ENCODE measurements around the gene MEP1B.

Gene MEP1B

DNA sequence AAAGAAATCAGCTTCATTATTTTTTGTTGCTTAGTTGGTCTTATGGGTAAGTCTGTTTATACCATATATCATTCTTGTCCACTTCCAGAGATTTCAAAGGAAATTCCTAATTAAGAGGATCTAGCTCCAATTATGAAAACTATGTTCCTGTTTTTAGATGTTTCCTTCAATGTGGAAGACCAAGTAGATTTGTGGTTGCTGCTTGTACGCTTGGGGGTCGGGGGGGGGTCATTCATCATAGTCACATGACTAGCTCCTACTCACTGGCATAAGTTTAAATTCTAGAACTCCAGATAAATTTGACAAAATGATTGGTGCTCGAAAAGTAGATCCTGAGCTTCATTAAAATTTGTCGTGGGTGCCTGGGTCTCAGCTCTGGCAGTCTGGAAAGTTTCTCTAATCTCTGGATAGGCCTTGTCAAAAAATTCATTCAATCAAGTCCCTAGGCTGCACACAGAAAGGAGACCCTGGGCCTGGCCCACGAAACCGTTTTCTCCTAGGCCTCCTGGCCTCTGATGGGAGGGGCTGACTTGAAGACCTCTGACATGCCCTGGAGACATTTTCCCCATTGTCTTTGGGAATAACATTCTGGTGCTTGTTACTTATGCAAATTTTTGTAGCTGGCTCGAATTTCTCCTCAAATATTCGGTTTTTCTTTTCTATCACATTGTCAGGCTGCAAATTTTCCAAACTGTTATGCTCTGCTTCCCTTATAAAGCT is 62.5 kb downstream of the MEP1B start:
- DNase-seq = no peak
- H3K4me1 Mint-ChIP-seq = peaks cover 6% of the 10 kb centered on the region
- H3K4me3 Mint-ChIP-seq = no peak overlapping the region

DNA sequence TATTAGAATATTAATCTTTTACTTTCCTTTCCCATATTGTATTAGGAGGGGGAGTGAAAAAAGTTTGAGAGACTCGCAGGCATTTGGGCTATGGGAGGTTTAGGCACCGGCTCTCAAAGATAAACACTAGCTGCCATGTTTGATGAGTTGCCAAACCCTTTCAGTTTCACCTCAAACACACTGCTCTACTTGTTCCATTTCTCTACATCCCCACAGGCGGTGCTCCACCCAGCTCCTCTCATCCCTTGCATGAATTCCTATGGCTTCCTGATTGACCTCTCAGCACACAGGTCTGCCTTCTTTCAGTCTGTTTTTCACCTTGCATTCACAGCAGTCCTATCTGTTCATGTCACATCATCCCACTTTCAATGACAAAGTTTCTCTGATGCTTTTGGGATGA is 65.7 kb downstream of the MEP1B start:
- TF ChIP-seq, protein P1, sequence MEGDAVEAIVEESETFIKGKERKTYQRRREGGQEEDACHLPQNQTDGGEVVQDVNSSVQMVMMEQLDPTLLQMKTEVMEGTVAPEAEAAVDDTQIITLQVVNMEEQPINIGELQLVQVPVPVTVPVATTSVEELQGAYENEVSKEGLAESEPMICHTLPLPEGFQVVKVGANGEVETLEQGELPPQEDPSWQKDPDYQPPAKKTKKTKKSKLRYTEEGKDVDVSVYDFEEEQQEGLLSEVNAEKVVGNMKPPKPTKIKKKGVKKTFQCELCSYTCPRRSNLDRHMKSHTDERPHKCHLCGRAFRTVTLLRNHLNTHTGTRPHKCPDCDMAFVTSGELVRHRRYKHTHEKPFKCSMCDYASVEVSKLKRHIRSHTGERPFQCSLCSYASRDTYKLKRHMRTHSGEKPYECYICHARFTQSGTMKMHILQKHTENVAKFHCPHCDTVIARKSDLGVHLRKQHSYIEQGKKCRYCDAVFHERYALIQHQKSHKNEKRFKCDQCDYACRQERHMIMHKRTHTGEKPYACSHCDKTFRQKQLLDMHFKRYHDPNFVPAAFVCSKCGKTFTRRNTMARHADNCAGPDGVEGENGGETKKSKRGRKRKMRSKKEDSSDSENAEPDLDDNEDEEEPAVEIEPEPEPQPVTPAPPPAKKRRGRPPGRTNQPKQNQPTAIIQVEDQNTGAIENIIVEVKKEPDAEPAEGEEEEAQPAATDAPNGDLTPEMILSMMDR (IDR thresholded peaks at IDR 0.05) = no peak
- H3K4me3 Mint-ChIP-seq = no peak overlapping the region
- H3K9me3 Mint-ChIP-seq = no peaks in the 10 kb centered on the region
- DNase-seq = no peak
- no peaks in the 10 kb centered on the region for H3K36me3 Mint-ChIP-seq (ENCODE audit: low read depth)
- H3K27ac Mint-ChIP-seq = no peak overlapping the region
- H3K27me3 Mint-ChIP-seq (ENCODE audit: low read depth, poor library complexity) = peaks cover 9% of the 10 kb centered on the region
- peaks cover 6% of the 10 kb centered on the region for H3K4me1 Mint-ChIP-seq

More for the DNA sequence above, 62.5 kb downstream of the MEP1B start:
- H3K27ac Mint-ChIP-seq = no peak overlapping the region
- H3K27me3 Mint-ChIP-seq (ENCODE audit: low read depth, poor library complexity) = peaks cover 5% of the 10 kb centered on the region
- TF ChIP-seq, protein P1 (IDR thresholded peaks at IDR 0.05) = no peak
- H3K36me3 Mint-ChIP-seq (ENCODE audit: low read depth) = no peaks in the 10 kb centered on the region
- no peaks in the 10 kb centered on the region for H3K9me3 Mint-ChIP-seq

DNA sequence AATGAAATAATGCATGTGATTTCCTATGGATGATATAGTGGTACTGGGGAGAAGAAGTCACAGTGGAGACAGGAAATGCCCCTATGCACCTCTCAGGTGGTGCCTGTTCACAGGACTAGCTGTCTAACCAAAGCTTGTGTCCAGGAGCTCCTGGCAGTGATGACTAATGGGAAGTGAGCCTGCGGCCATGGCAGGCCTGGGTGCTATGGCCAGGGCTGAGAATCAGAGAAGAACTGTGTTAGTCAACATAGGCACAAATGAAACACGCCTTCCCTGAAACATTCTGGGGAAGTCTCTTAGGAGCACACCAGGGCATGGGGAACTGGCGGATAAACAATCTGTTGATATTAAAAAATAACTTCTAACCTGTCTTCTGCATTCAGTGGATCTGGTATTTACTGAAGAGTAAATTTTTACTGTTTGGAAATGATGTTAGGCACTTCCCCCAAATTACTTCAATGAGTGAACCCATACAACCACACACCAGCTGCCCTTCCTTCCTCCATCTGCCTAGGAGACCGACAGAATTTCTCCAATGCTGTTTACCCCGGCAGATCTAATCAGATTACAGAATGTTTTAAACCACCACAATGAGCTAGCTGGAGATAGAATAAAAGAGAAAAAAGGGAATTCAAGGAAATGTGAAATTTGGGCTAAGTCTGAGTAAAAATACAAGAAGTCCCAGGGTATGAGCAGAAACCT is 67.4 kb downstream of the MEP1B start:
- TF ChIP-seq, protein P1 (IDR thresholded peaks at IDR 0.05) = no peak
- Mint-ChIP-seq H3K36me3 (ENCODE audit: low read depth) (no peaks in the 10 kb centered on the region), H3K27me3 (ENCODE audit: low read depth, poor library complexity) (peaks cover 9% of the 10 kb centered on the region), H3K4me3 (no peak overlapping the region), H3K4me1 (peaks cover 6% of the 10 kb centered on the region), H3K9me3 (no peaks in the 10 kb centered on the region), H3K27ac (no peak overlapping the region)
- DNase-seq = no peak

DNA sequence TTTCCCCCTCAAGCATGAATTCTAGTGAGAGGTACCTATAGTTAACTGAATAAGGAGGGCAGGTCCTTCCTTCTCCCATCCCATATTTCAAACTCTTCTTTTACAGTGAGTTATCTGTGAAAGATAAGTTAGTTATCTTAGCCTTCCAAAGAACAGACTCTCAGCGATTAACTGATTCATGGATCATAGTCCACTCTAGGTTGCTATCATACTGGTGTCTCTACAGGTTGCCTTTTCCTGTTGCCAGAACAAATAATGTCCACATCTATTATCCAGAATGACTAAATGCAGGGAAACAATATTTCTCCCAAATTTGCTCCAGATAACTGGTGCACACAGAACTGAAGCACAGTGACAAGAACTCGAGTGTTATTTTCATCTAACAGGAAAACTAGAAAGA is 68.3 kb downstream of the MEP1B start:
- DNase-seq = no peak
- Mint-ChIP-seq H3K27me3 (ENCODE audit: low read depth, poor library complexity) (peaks cover 9% of the 10 kb centered on the region), H3K9me3 (no peaks in the 10 kb centered on the region), H3K4me3 (no peak overlapping the region), H3K36me3 (ENCODE audit: low read depth) (no peaks in the 10 kb centered on the region), H3K27ac (no peak overlapping the region), H3K4me1 (peaks cover under 1% of the 10 kb centered on the region)
- TF ChIP-seq, protein P1 (IDR thresholded peaks at IDR 0.05) = no peak

DNA sequence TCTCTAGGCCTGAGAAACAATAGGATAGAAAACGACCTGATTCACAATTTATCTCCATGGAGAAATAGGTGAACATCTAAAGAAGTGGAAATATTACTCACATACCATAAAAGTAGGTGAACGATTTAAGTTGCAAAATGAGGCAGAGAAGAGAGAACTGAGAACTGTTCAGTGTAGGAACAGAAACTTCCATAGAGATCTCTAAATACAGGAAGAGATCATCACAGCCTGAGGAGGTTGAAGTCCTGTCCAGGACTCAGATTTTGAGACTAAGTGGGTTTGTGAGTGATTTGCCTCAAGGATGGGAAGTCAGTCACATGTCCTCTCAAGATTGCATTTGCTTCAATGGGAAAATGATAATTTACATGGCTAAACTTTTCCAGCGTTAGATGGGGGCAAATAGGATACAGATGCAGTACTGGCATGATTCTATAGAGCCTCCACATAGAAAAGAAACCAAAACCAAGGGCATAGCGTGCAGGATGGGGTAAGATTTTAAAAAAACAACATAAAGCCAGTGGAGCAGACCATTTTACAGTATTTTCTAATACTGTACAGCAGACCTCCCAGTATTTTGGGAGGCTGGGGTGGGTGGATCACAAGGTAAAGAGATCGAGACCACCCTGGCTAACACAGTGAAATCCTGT is 68.8 kb downstream of the MEP1B start:
- H3K27ac Mint-ChIP-seq = no peak overlapping the region
- no peaks in the 10 kb centered on the region for H3K36me3 Mint-ChIP-seq (ENCODE audit: low read depth)
- H3K4me1 Mint-ChIP-seq = no peaks in the 10 kb centered on the region
- no peak for DNase-seq
- TF ChIP-seq, protein P1 (IDR thresholded peaks at IDR 0.05) = no peak
- H3K9me3 Mint-ChIP-seq = no peaks in the 10 kb centered on the region
- H3K27me3 Mint-ChIP-seq (ENCODE audit: low read depth, poor library complexity) = peaks cover 9% of the 10 kb centered on the region
- H3K4me3 Mint-ChIP-seq = no peak overlapping the region

All from nephron progenitor cell (in vitro differentiated cells).